Heart left ventricle (tissue), 16 donors: ENCODE results near the gene SPP2. TPM values are rescaled to one million over a fixed set of nuclear protein-coding genes. Genes with fewer than 3 reads are reported as not detected.

Experiments used
- ATAC-seq, 4 donors: fragments of 200-7000 bp; cut with Tn5 transposase; one replicate each; pipeline ENCODE4 v1.9.1; 2020 to 2022; ENCODE audit warnings: moderate library complexity in 4 of 4, mild to moderate bottlenecking in 3 of 4, moderate number of reproducible peaks in 1 of 4
- DNase-seq, 5 donors: peaks; one replicate each; pipeline ENCODE4 v3.0.0-alpha.2; 2020
- H3K27ac ChIP-seq, 12 donors: fragments of 200-600 bp; sonication (generic) in 4 of 12; one replicate each; pipeline versions ENCODE4 v1.5.0 to v1.8.0; 2016 to 2022; ENCODE audit warnings: mild to moderate bottlenecking in 2 of 12
- H3K27me3 ChIP-seq, 9 donors: fragments of 200-600 bp; sonication (generic) in 2 of 9; one replicate each; pipeline versions ENCODE4 v1.5.1 to v1.8.0; 2016 to 2022; ENCODE audit warnings: mild to moderate bottlenecking in 3 of 9
- H3K36me3 ChIP-seq, 9 donors: fragments of 200-600 bp; sonication (generic) in 2 of 9; one replicate each; pipeline versions ENCODE4 v1.5.0 to v1.8.0; 2018 to 2022; ENCODE audit warnings: mild to moderate bottlenecking in 2 of 9
- H3K4me1 ChIP-seq, 12 donors: fragments of 200-600 bp; sonication (generic) in 4 of 12; one replicate each; pipeline versions ENCODE4 v1.5.0 to v1.8.0; 2016 to 2022; ENCODE audit warnings: mild to moderate bottlenecking in 3 of 12
- H3K4me3 ChIP-seq, 12 donors: fragments of 200-600 bp; sonication (generic) in 4 of 12; one replicate each; pipeline versions ENCODE4 v1.5.0 to v1.8.0; 2017 to 2022; ENCODE audit warnings: mild to moderate bottlenecking in 9 of 12, moderate library complexity in 4 of 12
- H3K9me3 ChIP-seq, 12 donors: fragments of 200-600 bp; sonication (generic) in 4 of 12; one replicate each; pipeline versions ENCODE4 v1.5.0 to v1.8.0; 2016 to 2022; ENCODE audit warnings: mild to moderate bottlenecking in 1 of 12
- POLR2A ChIP-seq, 2 donors: fragments of 450-650 bp; IDR thresholded peaks; one replicate each; pipeline ENCODE4 v1.6.1; 2017; ENCODE audit warnings: antibody characterized with exemption in 2 of 2, mild to moderate bottlenecking in 2 of 2, moderate library complexity in 2 of 2
- WGBS, 4 donors: extraction: QIAGEN DNeasy Blood & Tissue Kit in 2 of 4; methylation state at CpG; one replicate each; pipeline versions ENCODE4 v1.1.5 to v1.1.7; 2013 to 2018; 5-methylcytosine and 5-hydroxymethylcytosine counted together
- intact Hi-C, 10 donors: fragments of 100-400 bp; cut with DNase I; formaldehyde crosslinking; loops; one replicate each; pipeline versions ENCODE4 v1.11.1 to v1.14.2; 2022
- polyA plus RNA-seq, 2 donors: library from polyadenylated mRNA; stranded (reverse); fragments of 200-250 nt; gene quantifications; one replicate each; pipeline ENCODE4 v1.2.3, GENCODE V29; 2013
- total RNA-seq, 9 donors: library from RNA; depleted of rRNA in 2 of 9; stranded (reverse); fragments of >200 nt in 2 of 9; fragmentation: NEBNext Ultra II Directional in 3 of 9; extraction: Animal tissue kit (Norgen Biotek cat#: 25700) in 3 of 9; gene quantifications; one replicate each; pipeline versions ENCODE4 v1.1.0 to v1.2.4, GENCODE V29; 2016 to 2023
- TF ChIP-seq, protein P1 (sequence below), 12 donors: fragments of 200-600 bp; sonication (generic) in 4 of 12; IDR thresholded peaks; one replicate each; pipeline versions ENCODE4 v1.5.0 to v1.8.0; 2018 to 2022; ENCODE audit warnings: antibody characterized with exemption in 12 of 12, mild to moderate bottlenecking in 5 of 12
- donor health status: ischemic (EF 13 %, LVEDD 7.1; RV severe dilation, severe dysfunction).
- donor health status: healthy with polysubstance abuse.
- donor health status: DM: no; HTN: yes; CAD: no.
- donor health status: DM: no; HTN: no; CAD: no.
- donor health status: ischemic (EF 25% LVEDD 6.9; RV normal size, moderate dysfunction).
- donor health status: ischemic (EF 25% LVEDD 5.7; RV mildly dilated, moderate dysfunction).
- donor health status: healthy.
- donor health status: DM: yes; HTN: yes; CAD: no.
- donor health status: ischemic (EF 35%, LVEDD 5.7; RV mildly dilated, moderate dysfunction).
- donor health status: nonischemic (EF 11% LVEDD 7.7; RV severe dilation, severe dysfunction).
- donor health status: DM: yes; HTN: yes; CAD: no.
- donor health status: PGD.
- donor health status: ischemic (EF 29% LVEDD 5.4; RV normal size, mild dysfunction).
- donor health status: nonischemic (EF 23%, LVEDD 6.1; RV moderate dilation, normal function).

SPP2 gene
- total and polyA plus RNA-seq, 11 donors: not detected

DNA sequence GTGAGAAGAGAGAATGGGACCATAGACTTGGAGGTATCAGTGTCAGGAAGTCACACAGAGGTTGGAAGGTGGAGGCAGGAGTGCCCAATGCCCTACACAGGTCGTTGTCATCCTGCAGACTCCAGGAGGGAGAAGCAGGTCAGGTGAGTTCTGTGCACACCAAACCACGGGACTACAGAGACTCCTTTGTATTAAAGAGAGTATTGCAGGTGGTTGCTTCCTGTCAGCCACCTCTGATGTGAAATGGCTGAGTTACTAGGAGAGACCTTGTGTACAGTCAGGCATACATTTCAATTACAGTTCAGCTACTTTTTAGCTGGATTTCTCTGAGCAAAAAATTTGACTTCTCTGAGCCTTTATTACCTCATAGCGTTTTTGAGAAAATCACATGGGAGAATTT, 51.6 kb downstream of the SPP2 start:
- H3K4me1 ChIP-seq: no peaks in the 10 kb centered on the region
- DNase-seq (no peak), ATAC-seq (no peak)
- TF ChIP-seq, protein P1, sequence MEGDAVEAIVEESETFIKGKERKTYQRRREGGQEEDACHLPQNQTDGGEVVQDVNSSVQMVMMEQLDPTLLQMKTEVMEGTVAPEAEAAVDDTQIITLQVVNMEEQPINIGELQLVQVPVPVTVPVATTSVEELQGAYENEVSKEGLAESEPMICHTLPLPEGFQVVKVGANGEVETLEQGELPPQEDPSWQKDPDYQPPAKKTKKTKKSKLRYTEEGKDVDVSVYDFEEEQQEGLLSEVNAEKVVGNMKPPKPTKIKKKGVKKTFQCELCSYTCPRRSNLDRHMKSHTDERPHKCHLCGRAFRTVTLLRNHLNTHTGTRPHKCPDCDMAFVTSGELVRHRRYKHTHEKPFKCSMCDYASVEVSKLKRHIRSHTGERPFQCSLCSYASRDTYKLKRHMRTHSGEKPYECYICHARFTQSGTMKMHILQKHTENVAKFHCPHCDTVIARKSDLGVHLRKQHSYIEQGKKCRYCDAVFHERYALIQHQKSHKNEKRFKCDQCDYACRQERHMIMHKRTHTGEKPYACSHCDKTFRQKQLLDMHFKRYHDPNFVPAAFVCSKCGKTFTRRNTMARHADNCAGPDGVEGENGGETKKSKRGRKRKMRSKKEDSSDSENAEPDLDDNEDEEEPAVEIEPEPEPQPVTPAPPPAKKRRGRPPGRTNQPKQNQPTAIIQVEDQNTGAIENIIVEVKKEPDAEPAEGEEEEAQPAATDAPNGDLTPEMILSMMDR (IDR thresholded peaks at IDR 0.05): no peak
- TF ChIP-seq POLR2A (IDR thresholded peaks at IDR 0.05): no peak
- H3K9me3 ChIP-seq: peaks cover 0 to 3% (median 0%) of the 10 kb centered on the region in 12 donors
- 48 to 66% (median 52%) methylated on average over 3 of the region's 3 CpGs for WGBS, 4 donors
- intact Hi-C loops: no loop called here
- H3K27ac ChIP-seq: no peak overlapping the region
- H3K36me3 ChIP-seq: no peaks in the 10 kb centered on the region
- H3K27me3 ChIP-seq: peaks cover 0 to 9% (median 0%) of the 10 kb centered on the region in 9 donors
- H3K4me3 ChIP-seq: no peak overlapping the region

DNA sequence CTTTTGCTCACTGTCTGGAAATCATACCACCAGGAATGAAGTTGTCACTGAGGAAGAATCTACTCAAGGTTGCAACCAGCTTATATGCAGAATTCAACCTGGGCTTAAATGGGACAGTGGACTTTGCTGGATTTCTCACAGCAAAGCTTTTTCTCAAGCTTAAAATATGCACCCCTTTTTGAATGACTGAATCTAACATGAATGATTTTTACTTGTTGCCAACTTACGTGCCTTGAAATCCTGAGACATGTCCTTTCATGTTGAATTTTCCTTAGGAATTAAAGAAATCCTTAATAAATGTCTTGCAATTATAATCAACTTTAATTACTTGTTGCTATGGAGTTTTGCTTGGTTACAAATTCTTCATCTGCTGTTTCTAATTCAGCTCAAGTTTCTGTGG, 57.4 kb downstream of the SPP2 start:
- DNase-seq (no peak), ATAC-seq (no peak)
- Histone ChIP-seq H3K27ac (no peak overlapping the region), H3K4me3 (no peak overlapping the region), H3K36me3 (no peaks in the 10 kb centered on the region), H3K27me3 (peaks cover 0 to 7% (median 0%) of the 10 kb centered on the region in 9 donors), H3K9me3 (peaks cover 0 to 3% (median 0%) of the 10 kb centered on the region in 12 donors), H3K4me1 (no peaks in the 10 kb centered on the region)
- TF ChIP-seq, protein P1 (IDR thresholded peaks at IDR 0.05): no peak
- no peak for TF ChIP-seq POLR2A (IDR thresholded peaks at IDR 0.05)
- intact Hi-C loops: no loop called here
- 80 to 89% (median 84%) methylated on average over 1 of the region's 1 CpG for WGBS, 4 donors

DNA sequence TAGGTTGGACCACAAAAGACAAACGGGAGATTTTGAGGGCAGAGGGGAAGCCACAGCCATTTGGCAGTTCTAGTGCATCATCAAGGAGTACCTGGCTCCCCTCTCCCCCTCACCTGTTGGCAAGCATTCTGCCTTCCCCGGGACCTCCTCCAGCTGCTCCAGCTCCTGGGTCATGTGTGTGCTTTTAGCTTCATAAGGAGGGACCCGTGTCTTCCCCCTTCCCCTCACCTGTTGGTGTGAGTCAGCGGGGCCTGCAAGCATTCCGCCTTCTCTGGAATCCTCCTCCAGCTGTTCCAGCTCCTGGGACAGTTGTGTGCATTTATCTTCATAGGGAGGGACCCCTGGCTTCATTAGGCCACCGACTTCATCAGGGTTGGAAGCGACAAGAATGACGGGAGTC, 58.8 kb downstream of the SPP2 start:
- ATAC-seq (no peak), DNase-seq (no peak)
- H3K4me3 ChIP-seq: no peak overlapping the region
- intact Hi-C loops: no loop called here
- TF ChIP-seq, protein P1 (IDR thresholded peaks at IDR 0.05): no peak
- no peak for TF ChIP-seq POLR2A (IDR thresholded peaks at IDR 0.05)
- no peaks in the 10 kb centered on the region for H3K36me3 ChIP-seq
- no peak overlapping the region for H3K27ac ChIP-seq
- peaks cover 0 to 3% (median 0%) of the 10 kb centered on the region in 12 donors for H3K9me3 ChIP-seq
- H3K27me3 ChIP-seq: peaks cover 0 to 7% (median 0%) of the 10 kb centered on the region in 9 donors
- H3K4me1 ChIP-seq: no peaks in the 10 kb centered on the region
- 78 to 89% (median 84%) methylated on average over 8 of the region's 8 CpGs for WGBS, 4 donors

DNA sequence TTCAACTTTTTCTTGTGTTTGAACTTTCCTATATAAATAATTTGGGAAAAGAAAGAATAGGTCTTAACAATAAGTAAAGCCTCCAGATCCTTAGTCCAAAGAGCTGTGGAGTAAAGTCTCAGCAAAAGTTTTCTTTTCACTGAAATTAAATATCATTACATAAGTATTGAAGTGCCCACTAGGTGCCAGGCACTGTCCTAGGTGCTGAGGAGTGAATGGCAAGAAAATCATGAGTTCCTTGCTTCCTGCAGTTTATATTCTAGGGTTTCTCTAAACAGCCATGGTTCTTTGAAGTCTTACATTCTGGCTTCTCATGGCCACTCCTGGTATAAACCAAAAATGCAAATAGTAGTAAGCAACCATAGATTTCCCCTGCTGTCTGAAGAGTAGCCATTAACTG, 59.7 kb downstream of the SPP2 start:
- DNase-seq (no peak), ATAC-seq (no peak)
- H3K27me3 ChIP-seq: peaks cover 0 to 4% (median 0%) of the 10 kb centered on the region in 9 donors
- peaks cover 0 to 3% (median 0%) of the 10 kb centered on the region in 12 donors for H3K9me3 ChIP-seq
- no peaks in the 10 kb centered on the region for H3K4me1 ChIP-seq
- TF ChIP-seq, protein P1 (IDR thresholded peaks at IDR 0.05): no peak
- no peak for TF ChIP-seq POLR2A (IDR thresholded peaks at IDR 0.05)
- no peak overlapping the region for H3K4me3 ChIP-seq
- no peak overlapping the region for H3K27ac ChIP-seq
- intact Hi-C loops: no loop called here
- no peaks in the 10 kb centered on the region for H3K36me3 ChIP-seq
